Hepatocyte (in vitro differentiated cells): ENCODE data around the gene IFT43.

ENCODE experiments used
- EZH2 ChIP-seq: fragments of 200-600 bp; sonication (generic); IDR thresholded peaks from 2 replicates; pipeline ENCODE4 v1.6.1; 2016; ENCODE audit warnings: antibody characterized with exemption, mild to moderate bottlenecking, borderline replicate concordance
- EZH2phosphoT487 ChIP-seq: fragments of 200-600 bp; sonication (generic); IDR thresholded peaks from one replicate; pipeline ENCODE4 v1.6.1; 2018; ENCODE audit warnings: antibody characterized with exemption, mild to moderate bottlenecking, low read depth, moderate library complexity; ENCODE audit not compliant: unreplicated experiment, severe bottlenecking
- TF ChIP-seq, protein P1 (sequence below): fragments of 200-600 bp; sonication (generic); IDR thresholded peaks from 2 replicates; pipeline ENCODE4 v1.5.1; 2016; ENCODE audit warnings: antibody characterized with exemption, mild to moderate bottlenecking; ENCODE audit not compliant: poor library complexity

GRCh38 chr14:76002383-76002782 is 16.8 kb downstream of the IFT43 start:
- TF ChIP-seq, protein P1, sequence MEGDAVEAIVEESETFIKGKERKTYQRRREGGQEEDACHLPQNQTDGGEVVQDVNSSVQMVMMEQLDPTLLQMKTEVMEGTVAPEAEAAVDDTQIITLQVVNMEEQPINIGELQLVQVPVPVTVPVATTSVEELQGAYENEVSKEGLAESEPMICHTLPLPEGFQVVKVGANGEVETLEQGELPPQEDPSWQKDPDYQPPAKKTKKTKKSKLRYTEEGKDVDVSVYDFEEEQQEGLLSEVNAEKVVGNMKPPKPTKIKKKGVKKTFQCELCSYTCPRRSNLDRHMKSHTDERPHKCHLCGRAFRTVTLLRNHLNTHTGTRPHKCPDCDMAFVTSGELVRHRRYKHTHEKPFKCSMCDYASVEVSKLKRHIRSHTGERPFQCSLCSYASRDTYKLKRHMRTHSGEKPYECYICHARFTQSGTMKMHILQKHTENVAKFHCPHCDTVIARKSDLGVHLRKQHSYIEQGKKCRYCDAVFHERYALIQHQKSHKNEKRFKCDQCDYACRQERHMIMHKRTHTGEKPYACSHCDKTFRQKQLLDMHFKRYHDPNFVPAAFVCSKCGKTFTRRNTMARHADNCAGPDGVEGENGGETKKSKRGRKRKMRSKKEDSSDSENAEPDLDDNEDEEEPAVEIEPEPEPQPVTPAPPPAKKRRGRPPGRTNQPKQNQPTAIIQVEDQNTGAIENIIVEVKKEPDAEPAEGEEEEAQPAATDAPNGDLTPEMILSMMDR, result no peak
- TF ChIP-seq EZH2phosphoT487 (no peak), EZH2 (no peak)
